Hepatocyte (in vitro differentiated cells): ENCODE data around the gene HPSE2. TPM values are rescaled to one million over a fixed set of nuclear protein-coding genes. Genes with fewer than 3 reads are reported as not detected.

Experiments used
- DNase-seq: peaks from one replicate; pipeline ENCODE4 v3.0.0-alpha.2; 2016; ENCODE audit warnings: low spot score
- H2AFZ ChIP-seq: fragments of 200-600 bp; sonication (generic); 2 replicates; pipeline ENCODE4 v1.6.0; 2016; ENCODE audit warnings: antibody characterized with exemption, mild to moderate bottlenecking
- H3K27ac ChIP-seq: fragments of 200-600 bp; sonication (generic); 2 replicates; pipeline ENCODE4 v1.5.1; 2016; ENCODE audit warnings: mild to moderate bottlenecking
- H3K27me3 ChIP-seq: fragments of 200-600 bp; sonication (generic); 2 replicates; pipeline ENCODE4 v1.6.1; 2016
- H3K36me3 ChIP-seq: fragments of 200-600 bp; sonication (generic); replicated peaks from 2 replicates; pipeline ENCODE4 v1.5.1; 2016; ENCODE audit warnings: low read depth; ENCODE audit not compliant: insufficient read depth
- H3K4me1 ChIP-seq: fragments of 200-600 bp; sonication (generic); 2 replicates; pipeline ENCODE4 v1.5.1; 2016; ENCODE audit warnings: mild to moderate bottlenecking, moderate library complexity; ENCODE audit not compliant: insufficient read depth
- H3K4me2 ChIP-seq: fragments of 200-600 bp; sonication (generic); 2 replicates; pipeline ENCODE4 v1.6.0; 2016
- H3K4me3 ChIP-seq: fragments of 200-600 bp; sonication (generic); 2 replicates; pipeline ENCODE4 v1.5.1; 2016; ENCODE audit warnings: mild to moderate bottlenecking
- H3K79me2 ChIP-seq: fragments of 200-600 bp; sonication (generic); 2 replicates; pipeline ENCODE4 v1.6.0; 2017; ENCODE audit warnings: mild to moderate bottlenecking
- H3K9me2 ChIP-seq: fragments of 200-600 bp; sonication (generic); replicated peaks from 2 replicates; pipeline ENCODE4 v1.6.0; 2017; ENCODE audit warnings: mild to moderate bottlenecking; ENCODE audit not compliant: insufficient read depth
- H3K9me3 ChIP-seq: fragments of 200-600 bp; sonication (generic); 2 replicates; pipeline ENCODE4 v1.5.1; 2016; ENCODE audit warnings: low read depth, mild to moderate bottlenecking
- H4K20me1 ChIP-seq: fragments of 200-600 bp; sonication (generic); 2 replicates; pipeline ENCODE4 v1.6.0; 2016; ENCODE audit warnings: mild to moderate bottlenecking; ENCODE audit not compliant: insufficient read depth, poor library complexity, severe bottlenecking
- EZH2 ChIP-seq: fragments of 200-600 bp; sonication (generic); IDR thresholded peaks from 2 replicates; pipeline ENCODE4 v1.6.1; 2016; ENCODE audit warnings: antibody characterized with exemption, mild to moderate bottlenecking, borderline replicate concordance
- EZH2phosphoT487 ChIP-seq: fragments of 200-600 bp; sonication (generic); IDR thresholded peaks from one replicate; pipeline ENCODE4 v1.6.1; 2018; ENCODE audit warnings: antibody characterized with exemption, mild to moderate bottlenecking, low read depth, moderate library complexity; ENCODE audit not compliant: unreplicated experiment, severe bottlenecking
- WGBS: methylation state at CpG from one replicate; pipeline ENCODE4 v1.1.6; 2016; ENCODE audit warnings: low lambda C conversion rate; ENCODE audit errors: missing lambda C conversion rate; 5-methylcytosine and 5-hydroxymethylcytosine counted together
- polyA plus RNA-seq: library from polyadenylated mRNA; unstranded; fragments of >200 nt; fragmentation: Nextera tagmentation; extraction: Ambion mirVana; gene quantifications from 2 replicates; pipeline ENCODE4 v1.2.1, GENCODE V29; 2016
- total RNA-seq: library from RNA; depleted of rRNA; stranded (reverse); fragments of >200 nt; gene quantifications from 2 replicates; pipeline ENCODE4 v1.2.3, GENCODE V29; 2014
- TF ChIP-seq, protein P1 (sequence below): fragments of 200-600 bp; sonication (generic); IDR thresholded peaks from 2 replicates; pipeline ENCODE4 v1.5.1; 2016; ENCODE audit warnings: antibody characterized with exemption, mild to moderate bottlenecking; ENCODE audit not compliant: poor library complexity

The HPSE2 gene
- total and polyA plus RNA-seq, 2 experiments from 2014 or later = 3.7 to 5.7 TPM

DNA sequence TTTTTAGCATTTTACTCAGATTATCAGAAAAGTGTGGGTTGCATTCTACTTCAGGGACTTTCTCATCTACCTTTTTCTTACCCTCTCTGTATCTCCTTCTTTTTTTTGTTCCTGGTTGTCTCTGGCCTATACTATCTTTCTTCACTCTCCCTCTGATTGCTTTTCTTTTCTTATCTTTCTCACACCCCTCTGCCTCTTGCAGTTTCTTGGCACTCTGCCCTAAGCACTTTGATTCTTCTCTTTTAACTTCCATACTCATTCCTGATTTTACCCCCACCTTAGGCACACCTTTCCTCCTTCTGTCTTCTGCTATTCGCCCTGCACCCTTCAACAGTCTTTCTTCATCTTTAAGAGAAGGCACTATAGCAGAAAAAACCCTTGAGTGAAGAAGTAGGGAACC is 696.1 kb downstream of the HPSE2 start:
- Histone ChIP-seq H3K9me2 (no peaks in the 10 kb centered on the region), H2AFZ (no peak overlapping the region), H3K4me3 (no peak overlapping the region), H3K27me3 (no peaks in the 10 kb centered on the region), H3K27ac (no peak overlapping the region), H3K4me1 (no peaks in the 10 kb centered on the region), H3K36me3 (no peaks in the 10 kb centered on the region), H3K9me3 (no peaks in the 10 kb centered on the region), H3K4me2 (no peak overlapping the region), H3K79me2 (no peaks in the 10 kb centered on the region), H4K20me1 (no peaks in the 10 kb centered on the region)
- TF ChIP-seq EZH2phosphoT487 (no peak), EZH2 (no peak)
- TF ChIP-seq, protein P1, sequence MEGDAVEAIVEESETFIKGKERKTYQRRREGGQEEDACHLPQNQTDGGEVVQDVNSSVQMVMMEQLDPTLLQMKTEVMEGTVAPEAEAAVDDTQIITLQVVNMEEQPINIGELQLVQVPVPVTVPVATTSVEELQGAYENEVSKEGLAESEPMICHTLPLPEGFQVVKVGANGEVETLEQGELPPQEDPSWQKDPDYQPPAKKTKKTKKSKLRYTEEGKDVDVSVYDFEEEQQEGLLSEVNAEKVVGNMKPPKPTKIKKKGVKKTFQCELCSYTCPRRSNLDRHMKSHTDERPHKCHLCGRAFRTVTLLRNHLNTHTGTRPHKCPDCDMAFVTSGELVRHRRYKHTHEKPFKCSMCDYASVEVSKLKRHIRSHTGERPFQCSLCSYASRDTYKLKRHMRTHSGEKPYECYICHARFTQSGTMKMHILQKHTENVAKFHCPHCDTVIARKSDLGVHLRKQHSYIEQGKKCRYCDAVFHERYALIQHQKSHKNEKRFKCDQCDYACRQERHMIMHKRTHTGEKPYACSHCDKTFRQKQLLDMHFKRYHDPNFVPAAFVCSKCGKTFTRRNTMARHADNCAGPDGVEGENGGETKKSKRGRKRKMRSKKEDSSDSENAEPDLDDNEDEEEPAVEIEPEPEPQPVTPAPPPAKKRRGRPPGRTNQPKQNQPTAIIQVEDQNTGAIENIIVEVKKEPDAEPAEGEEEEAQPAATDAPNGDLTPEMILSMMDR = no peak
- DNase-seq = no peak
- 92% methylated on average over 1 of the region's 1 CpG for WGBS

DNA sequence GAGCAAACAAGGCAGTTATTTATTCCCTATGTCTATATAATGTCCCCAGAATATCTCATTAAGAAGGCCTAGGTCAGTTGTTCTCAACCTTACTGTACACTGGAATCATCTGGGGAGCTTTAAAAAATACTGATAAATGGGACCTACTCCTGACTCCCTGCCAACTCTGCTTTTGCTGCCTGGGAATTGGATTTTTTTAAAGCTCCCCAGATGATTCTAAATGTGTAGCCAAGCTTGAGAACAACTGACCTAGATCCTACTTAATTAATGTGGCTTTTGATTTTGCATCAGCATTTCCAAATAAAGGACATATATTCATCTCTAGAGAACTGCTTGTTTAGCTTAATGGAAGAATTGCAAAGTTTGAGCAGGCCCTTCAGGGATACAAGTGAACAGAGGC is 697.2 kb downstream of the HPSE2 start:
- H4K20me1 ChIP-seq = no peaks in the 10 kb centered on the region
- no peaks in the 10 kb centered on the region for H3K9me3 ChIP-seq
- H3K79me2 ChIP-seq = no peaks in the 10 kb centered on the region
- no peaks in the 10 kb centered on the region for H3K4me1 ChIP-seq
- no peaks in the 10 kb centered on the region for H3K27me3 ChIP-seq
- no peak overlapping the region for H2AFZ ChIP-seq
- TF ChIP-seq EZH2 = no peak
- no peak for TF ChIP-seq EZH2phosphoT487
- TF ChIP-seq, protein P1 = no peak
- no peaks in the 10 kb centered on the region for H3K36me3 ChIP-seq
- H3K9me2 ChIP-seq = no peaks in the 10 kb centered on the region
- H3K4me2 ChIP-seq = no peak overlapping the region
- DNase-seq = no peak
- no peak overlapping the region for H3K27ac ChIP-seq
- no peak overlapping the region for H3K4me3 ChIP-seq

DNA sequence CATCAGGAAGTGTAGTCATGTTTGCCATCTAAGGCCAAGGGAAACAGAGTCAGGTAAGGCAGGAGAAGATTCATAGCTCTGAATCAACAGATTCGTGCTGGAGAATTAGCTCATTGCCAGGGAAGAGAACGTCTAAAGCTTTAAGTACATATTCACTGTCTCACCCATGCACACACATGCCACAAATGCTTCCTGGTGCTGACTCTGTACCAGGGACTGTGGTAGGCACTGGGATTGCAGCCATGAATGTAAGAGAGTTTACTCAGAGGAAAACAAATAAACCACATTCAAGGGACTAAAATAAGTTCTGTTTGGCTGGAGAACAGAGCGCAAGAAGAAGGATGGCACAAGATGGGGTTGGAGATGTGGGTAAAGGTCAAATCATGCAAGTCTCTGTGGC is 699.1 kb downstream of the HPSE2 start:
- Histone ChIP-seq H2AFZ (no peak overlapping the region), H3K9me3 (no peaks in the 10 kb centered on the region), H3K36me3 (no peaks in the 10 kb centered on the region), H3K4me3 (no peak overlapping the region), H3K4me1 (no peaks in the 10 kb centered on the region), H3K79me2 (no peaks in the 10 kb centered on the region), H3K9me2 (no peaks in the 10 kb centered on the region), H3K27ac (peak overlapping the region; percentile 37), H3K27me3 (no peaks in the 10 kb centered on the region), H4K20me1 (no peaks in the 10 kb centered on the region), H3K4me2 (no peak overlapping the region)
- TF ChIP-seq EZH2phosphoT487 (no peak), EZH2 (no peak)
- TF ChIP-seq, protein P1 = no peak
- 69% methylated on average over 3 of the region's 3 CpGs for WGBS
- DNase-seq = peak; percentile 15
